ENCODE measurements around the gene GINS1.
"Not testable (repeated sequence)": the region's sequence is repeated elsewhere in the genome, so short reads cannot be mapped to it uniquely, and the experiment has no call there.

GINS1 gene

DNA sequence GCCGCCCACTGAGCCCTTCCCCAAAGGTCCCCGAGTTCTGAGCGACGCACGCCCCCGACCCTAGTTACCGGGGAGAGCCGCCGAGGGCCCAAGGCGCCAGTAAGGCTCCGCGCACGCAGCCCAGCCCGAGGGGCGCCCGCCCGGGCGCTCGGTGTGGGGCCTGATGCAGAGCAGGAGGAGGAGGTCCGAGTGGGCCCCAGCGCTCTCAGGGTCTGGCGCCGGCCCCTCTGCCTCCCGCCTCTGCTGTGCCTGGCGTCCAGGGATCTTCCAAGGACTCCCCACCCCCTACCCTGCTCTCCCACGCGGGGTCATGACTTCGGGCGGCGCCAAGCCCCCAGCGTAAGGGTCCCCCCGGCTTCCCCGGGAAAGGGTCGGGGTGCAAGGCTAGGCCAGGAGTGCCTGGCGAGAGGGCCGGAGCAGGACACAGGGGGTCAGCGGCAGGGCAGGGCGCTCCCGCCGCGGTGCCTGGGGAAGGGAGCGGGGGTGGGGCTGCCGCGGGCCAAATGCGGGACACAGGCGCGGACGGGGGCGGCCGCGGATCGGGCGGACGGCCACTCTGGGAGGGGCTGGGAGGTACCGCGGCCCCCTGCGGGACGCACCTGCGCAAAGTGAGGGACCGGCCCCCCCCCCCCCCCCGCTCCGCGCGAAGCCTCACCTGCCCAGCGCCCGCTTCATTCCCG, 17.5 kb upstream of the GINS1 start:
- DNase-seq (ENCODE audit: low read depth in 2 of 2) = peak; percentile 6 to 16

- peak; percentile 92 to 93 for DNase-seq (ENCODE audit: low read depth in 2 of 2)
Observed at GRCh38 chr20:25390538-25391528, 16.6 kb upstream of the GINS1 start, which contains the start of gene ABHD12. Gene ABHD12 (minus strand): TSS chr20:25390835. CDS start chr20:25390703, 132 bp downstream.

DNA sequence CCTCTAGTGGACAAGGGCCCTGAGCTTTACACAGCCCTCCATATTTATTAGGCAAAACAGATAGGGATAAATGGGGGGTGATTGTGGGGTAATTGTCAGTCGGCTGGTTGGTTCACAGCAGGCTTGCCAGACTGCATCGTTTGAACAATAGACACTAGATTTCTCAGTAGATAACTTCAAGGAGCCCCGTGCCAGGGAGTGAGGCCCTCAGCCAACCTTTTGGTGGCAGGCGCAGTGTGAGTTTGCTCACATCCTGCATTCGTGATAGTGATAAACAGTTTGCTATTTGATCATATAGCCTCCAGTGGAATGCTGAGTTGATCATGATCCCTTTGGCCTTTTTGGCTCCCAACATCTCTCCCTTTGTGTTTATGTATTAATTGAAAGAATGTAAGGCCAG, 13.2 kb upstream of the GINS1 start:
- no peak for DNase-seq (ENCODE audit: low read depth in 2 of 2)

- DNase-seq (ENCODE audit: low read depth in 2 of 2) = no peak
Observed at GRCh38 chr20:25394996-25395395, 12.5 kb upstream of the GINS1 start.

GRCh38 chr20:25397096-25397495, 10.4 kb upstream of the GINS1 start:
- no peak for DNase-seq (ENCODE audit: low read depth in 2 of 2)

- DNase-seq (ENCODE audit: low read depth in 2 of 2) = no peak
Observed at GRCh38 chr20:25397821-25398220, 9.7 kb upstream of the GINS1 start.

- no peak for DNase-seq (ENCODE audit: low read depth in 2 of 2)
Observed at GRCh38 chr20:25398376-25399036, 9.0 kb upstream of the GINS1 start.

DNA sequence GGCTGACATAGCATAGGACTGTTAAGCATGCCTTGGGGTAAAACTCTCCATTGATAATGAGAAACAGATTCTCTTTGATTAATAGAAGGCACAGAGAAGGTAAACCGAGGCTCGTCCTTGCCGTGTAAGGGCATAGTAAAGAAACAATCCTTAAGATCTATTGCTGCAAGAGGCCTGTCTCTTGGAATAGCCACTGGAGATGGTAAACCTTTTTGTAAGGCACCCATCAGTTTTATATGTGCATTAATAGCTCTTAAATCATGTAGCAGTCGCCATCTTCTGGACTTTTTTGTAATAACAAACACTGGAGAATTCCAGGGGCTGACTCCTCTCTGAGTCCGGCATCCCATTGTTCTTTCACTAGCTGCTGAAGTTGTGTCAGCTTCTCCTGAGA, 8.4 kb upstream of the GINS1 start:
- no peak for DNase-seq (ENCODE audit: low read depth in 2 of 2)

GRCh38 chr20:25400291-25400732, 7.2 kb upstream of the GINS1 start:
- DNase-seq (ENCODE audit: low read depth in 2 of 2) = not testable (repeated sequence)

DNA sequence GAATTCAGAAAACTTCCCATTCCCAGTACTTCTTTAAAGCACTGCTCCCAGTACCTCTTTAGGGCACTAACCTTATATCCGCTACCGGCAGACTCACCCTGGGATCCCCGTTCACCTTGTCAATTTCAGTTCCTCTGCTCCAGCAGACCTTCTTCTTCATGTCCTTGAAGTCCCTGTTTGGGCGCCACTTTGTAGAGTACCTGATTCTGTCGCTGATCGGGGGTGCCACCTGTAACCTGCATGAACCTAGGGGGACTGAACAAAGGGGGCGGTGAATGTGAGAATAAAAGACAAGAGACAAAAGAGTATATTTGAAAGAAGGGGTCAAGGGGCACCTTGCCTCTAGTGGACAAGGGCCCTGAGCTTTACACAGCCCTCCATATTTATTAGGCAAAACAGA, 4.9 kb upstream of the GINS1 start:
- DNase-seq (ENCODE audit: low read depth in 2 of 2) = no peak

DNA sequence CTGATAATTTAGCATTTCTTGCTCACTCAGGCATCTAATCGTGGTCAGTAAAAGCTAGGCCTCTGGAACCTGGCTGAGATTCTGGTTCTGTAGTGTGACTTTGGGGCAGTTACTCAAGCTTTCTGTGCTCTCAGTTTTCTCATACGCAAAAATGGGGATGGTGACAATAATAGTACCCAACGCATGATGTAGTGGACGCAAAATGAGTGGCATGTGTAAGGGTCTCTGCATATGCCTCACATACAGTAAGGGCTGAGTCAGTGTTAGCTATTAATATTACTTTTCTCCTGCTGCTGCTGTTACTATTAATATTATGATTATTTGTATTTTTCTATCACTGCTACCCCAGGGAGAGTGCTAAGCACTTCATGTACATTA, 686 bp downstream of the GINS1 start:
- DNase-seq (ENCODE audit: low read depth in 2 of 2) = no peak

- DNase-seq (ENCODE audit: low read depth in 2 of 2) = no peak
Observed at GRCh38 chr20:25408890-25409289, 1.4 kb downstream of the GINS1 start.

DNA sequence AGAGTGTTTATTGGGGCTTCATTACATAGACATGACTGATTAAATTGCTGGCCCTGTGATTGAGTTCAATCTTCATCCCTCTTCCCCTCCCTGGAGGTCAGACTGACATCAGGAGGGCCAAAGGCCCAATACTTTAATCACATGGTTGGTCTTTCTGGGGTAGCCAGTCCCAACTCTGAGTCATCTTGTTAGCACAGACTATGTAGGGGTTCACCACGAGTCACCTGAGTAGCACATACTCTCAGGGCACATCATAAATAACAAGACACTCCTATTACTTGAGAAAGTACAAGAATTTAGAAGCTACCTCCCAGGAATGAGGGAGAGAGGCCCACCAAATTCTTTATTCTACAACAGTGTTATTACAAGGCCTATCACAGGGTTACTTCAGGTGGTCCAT, 11.3 kb downstream of the GINS1 start:
- DNase-seq (ENCODE audit: low read depth in 2 of 2) = no peak

GRCh38 chr20:25421102-25421501, 13.6 kb downstream of the GINS1 start:
- DNase-seq (ENCODE audit: low read depth in 2 of 2) = no peak

DNA sequence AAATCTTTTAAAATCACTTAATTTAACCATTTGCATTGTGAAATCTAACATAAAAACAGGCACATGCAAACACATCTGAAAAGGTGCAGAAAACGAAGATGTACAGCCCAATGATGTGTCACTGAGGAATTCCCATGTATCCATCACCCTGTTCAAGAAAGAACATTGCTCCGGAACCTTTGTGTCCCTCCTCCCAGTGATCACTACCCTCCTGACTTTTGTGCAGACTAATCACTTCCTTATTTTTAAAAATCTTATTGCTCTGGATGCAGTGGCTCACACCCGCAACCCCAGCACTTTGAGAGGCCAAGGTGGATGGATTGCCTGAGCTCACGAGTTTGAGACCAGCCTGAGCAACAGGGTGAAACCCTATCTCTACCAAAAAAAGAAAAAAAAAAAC, 14.6 kb downstream of the GINS1 start:
- DNase-seq (ENCODE audit: low read depth in 2 of 2) = no peak

- DNase-seq (ENCODE audit: low read depth in 2 of 2) = no peak
Observed at GRCh38 chr20:25424536-25424935, 17.1 kb downstream of the GINS1 start.

DNA sequence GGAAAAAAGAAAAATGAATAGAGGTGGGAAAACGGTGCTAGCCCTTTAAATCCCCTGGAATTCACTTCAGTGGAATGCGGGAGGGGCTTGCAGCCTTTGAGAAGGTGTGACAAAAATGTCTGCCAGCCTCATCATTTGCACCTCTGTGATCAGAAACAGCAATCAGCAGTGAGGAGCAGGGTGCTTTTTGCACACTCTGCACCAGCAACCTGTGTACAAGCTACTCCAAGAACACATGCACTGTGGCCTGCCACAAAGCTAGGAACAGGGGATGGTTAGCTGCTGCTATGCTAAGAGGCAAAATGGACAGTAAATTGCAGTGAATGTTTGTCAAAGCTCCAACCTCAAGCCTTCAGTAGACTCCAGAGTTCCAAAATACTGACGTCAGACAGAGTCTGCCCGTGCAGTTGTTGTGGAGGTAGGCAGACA, 29.7 kb downstream of the GINS1 start:
- DNase-seq (ENCODE audit: low read depth in 2 of 2) = no peak

DNA sequence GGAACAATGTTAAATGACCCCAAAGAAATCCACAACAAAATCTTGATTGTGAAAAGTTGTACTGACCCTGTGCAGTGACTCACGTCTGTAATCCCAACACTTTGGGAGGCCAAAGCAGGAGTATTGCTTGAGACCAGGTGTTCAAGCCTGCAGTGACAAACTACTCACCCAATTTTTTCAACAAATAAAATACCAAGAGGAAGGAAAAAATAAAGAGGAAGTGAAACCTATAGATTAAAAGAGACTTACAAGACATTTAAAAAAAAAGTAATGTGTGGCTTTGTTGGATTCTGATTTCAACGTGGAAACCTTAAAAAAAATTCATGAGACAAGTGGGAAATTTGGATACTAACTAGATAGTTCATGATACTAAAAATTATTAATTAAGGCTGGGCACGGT, 31.9 kb downstream of the GINS1 start:
- DNase-seq (ENCODE audit: low read depth in 2 of 2) = no peak

- no peak for DNase-seq (ENCODE audit: low read depth in 2 of 2)
Observed at GRCh38 chr20:25444556-25444955, 37.1 kb downstream of the GINS1 start.

GRCh38 chr20:25447671-25448070, 40.2 kb downstream of the GINS1 start:
- DNase-seq (ENCODE audit: low read depth in 2 of 2) = no peak

DNA sequence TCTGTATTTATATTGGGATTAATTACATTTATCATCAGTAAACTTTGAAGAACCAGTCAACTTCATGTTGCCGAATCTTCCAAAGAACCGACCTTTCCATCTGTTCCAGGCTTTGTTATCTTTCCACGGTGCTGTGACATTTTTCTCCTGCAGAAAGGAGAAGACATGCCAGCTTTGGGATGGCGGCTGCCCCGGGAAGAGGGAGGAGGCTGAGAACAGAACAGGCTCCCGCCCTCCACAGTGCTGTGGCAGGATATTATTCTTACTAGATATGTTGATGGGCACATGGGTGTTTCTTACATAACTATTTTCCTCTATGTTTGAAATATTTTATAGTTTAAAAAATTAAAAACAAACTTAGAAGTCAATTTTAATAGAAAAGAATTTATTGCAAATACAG, 44.9 kb downstream of the GINS1 start:
- no peak for DNase-seq (ENCODE audit: low read depth in 2 of 2)

Measured in stimulated activated CD8-positive, alpha-beta memory T cell treated with anti-CD3 and anti-CD28 coated beads, Interleukin-2, amount 100 ng/mL, for 48 hours (primary cell).